Endothelial cell (in vitro differentiated cells): Measurements from ENCODE around the gene HMCN2. TPM values are rescaled to one million over a fixed set of nuclear protein-coding genes. Genes with fewer than 3 reads are reported as not detected.

Experiments
- DNase-seq: peaks from one replicate; pipeline ENCODE4 v3.0.0; 2021; ENCODE audit warnings: low spot score
- H3K27ac Mint-ChIP-seq: one replicate; pipeline ENCODE4 v1.8.0; 2021; ENCODE audit warnings: mixed read lengths, inconsistent platforms; ENCODE audit not compliant: unreplicated experiment
- H3K27me3 Mint-ChIP-seq: one replicate; pipeline ENCODE4 v1.8.0; 2021; ENCODE audit warnings: mild to moderate bottlenecking, moderate library complexity, mixed read lengths, inconsistent platforms; ENCODE audit not compliant: unreplicated experiment
- H3K36me3 Mint-ChIP-seq: one replicate; pipeline ENCODE4 v1.8.0; 2021; ENCODE audit warnings: mild to moderate bottlenecking, low read depth, mixed read lengths, inconsistent platforms; ENCODE audit not compliant: unreplicated experiment
- H3K4me1 Mint-ChIP-seq: one replicate; pipeline ENCODE4 v1.8.0; 2021; ENCODE audit warnings: mild to moderate bottlenecking, mixed read lengths, inconsistent platforms; ENCODE audit not compliant: unreplicated experiment
- H3K4me3 Mint-ChIP-seq: one replicate; pipeline ENCODE4 v1.8.0; 2021; ENCODE audit warnings: mild to moderate bottlenecking, mixed read lengths, inconsistent platforms; ENCODE audit not compliant: unreplicated experiment
- H3K9me3 Mint-ChIP-seq: one replicate; pipeline ENCODE4 v1.8.0; 2021; ENCODE audit warnings: mixed read lengths, inconsistent platforms; ENCODE audit not compliant: unreplicated experiment
- CTCF ChIP-seq: fragments of 200-600 bp; sonication (generic); IDR thresholded peaks from one replicate; pipeline ENCODE4 v1.5.0; 2021; ENCODE audit warnings: antibody characterized with exemption; ENCODE audit not compliant: unreplicated experiment
- total RNA-seq: library from RNA; stranded (reverse); fragmentation: NEBNext Ultra II Directional; extraction: Animal tissue kit (Norgen Biotek cat#: 25700); gene quantifications from one replicate; pipeline ENCODE4 v1.2.1, GENCODE V29; 2021; ENCODE audit not compliant: unreplicated experiment

Gene HMCN2
- total RNA-seq, 1 donor from 2014 or later: 29.6 TPM

- peaks cover 14% of the 10 kb centered on the region for H3K36me3 Mint-ChIP-seq
- no peak for TF ChIP-seq CTCF
- H3K4me3 Mint-ChIP-seq: no peak overlapping the region
- no peaks in the 10 kb centered on the region for H3K9me3 Mint-ChIP-seq
- no peak for DNase-seq
- peaks cover 12% of the 10 kb centered on the region for H3K27me3 Mint-ChIP-seq
- peaks cover 24% of the 10 kb centered on the region for H3K4me1 Mint-ChIP-seq
- H3K27ac Mint-ChIP-seq: no peak overlapping the region
These were observed 66.9 kb downstream of the HMCN2 start for GRCh38 chr9:130332384-130332926.

DNA sequence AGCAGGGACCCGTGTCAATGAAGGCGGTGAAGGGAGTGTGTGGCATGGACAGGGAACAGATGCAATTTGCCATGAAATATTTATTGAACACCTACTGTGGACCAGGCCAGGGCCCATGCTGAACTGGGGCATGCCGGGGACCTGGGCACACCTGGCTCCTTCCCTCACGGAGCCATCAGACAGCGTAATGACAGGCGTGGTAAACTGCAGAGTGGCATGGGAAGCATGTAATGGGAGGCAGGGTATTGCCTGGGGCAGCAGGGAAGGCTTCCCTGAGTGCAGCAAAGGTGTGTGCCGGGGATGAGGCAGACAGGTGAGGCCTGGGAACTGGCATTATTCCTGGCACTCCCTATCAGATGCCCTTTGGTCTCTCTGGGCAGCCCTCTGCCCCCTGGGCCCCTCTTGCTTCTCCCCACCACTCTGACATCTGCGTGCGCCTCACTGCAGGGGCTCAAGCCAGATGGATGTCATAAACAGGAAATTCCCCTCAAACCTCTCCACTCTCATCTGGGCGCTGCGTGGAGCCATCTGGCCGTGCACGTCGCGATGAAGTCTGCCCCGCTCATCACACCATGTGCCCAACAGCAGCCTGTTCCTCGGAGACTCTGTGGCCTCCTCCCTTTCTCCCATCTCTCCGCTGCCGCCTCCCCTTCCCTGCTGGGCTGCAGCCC is 67.6 kb downstream of the HMCN2 start:
- Mint-ChIP-seq H3K4me3 (no peak overlapping the region), H3K4me1 (peaks cover 24% of the 10 kb centered on the region), H3K27ac (no peak overlapping the region), H3K9me3 (no peaks in the 10 kb centered on the region), H3K27me3 (peaks cover 12% of the 10 kb centered on the region), H3K36me3 (peaks cover 14% of the 10 kb centered on the region)
- no peak for DNase-seq
- TF ChIP-seq CTCF: no peak

DNA sequence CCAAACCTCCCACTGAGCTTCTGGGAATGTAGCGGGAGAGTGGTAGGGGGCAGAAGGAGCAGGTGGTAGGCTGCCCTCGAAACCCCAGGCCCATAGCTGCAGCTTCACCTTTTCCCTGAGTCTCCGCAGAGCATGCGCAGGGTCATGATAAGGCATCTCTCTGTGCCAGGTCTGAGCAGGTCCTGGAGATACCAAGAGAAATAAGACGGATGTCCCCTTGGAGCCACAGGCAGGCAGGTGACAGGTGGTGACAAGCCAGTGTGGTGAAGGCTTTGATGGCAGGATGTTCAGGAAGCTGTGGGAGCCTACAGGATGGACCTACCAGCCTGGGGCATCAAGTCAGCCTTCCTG is 68.1 kb downstream of the HMCN2 start:
- H3K4me3 Mint-ChIP-seq: no peak overlapping the region
- peaks cover 11% of the 10 kb centered on the region for H3K36me3 Mint-ChIP-seq
- no peak for DNase-seq
- no peak overlapping the region for H3K27ac Mint-ChIP-seq
- H3K9me3 Mint-ChIP-seq: no peaks in the 10 kb centered on the region
- H3K4me1 Mint-ChIP-seq: peaks cover 19% of the 10 kb centered on the region
- TF ChIP-seq CTCF: no peak
- peaks cover 8% of the 10 kb centered on the region for H3K27me3 Mint-ChIP-seq

GRCh38 chr9:130334915-130335314 is 69.4 kb downstream of the HMCN2 start:
- Mint-ChIP-seq H3K27me3 (peaks cover 10% of the 10 kb centered on the region), H3K36me3 (peaks cover 9% of the 10 kb centered on the region), H3K9me3 (no peaks in the 10 kb centered on the region), H3K4me1 (peaks cover 11% of the 10 kb centered on the region), H3K27ac (no peak overlapping the region), H3K4me3 (no peak overlapping the region)
- TF ChIP-seq CTCF: no peak
- DNase-seq: no peak

- no peak for TF ChIP-seq CTCF
- no peak for DNase-seq
- Mint-ChIP-seq H3K4me1 (peaks cover 3% of the 10 kb centered on the region), H3K9me3 (no peaks in the 10 kb centered on the region), H3K4me3 (no peak overlapping the region), H3K27ac (no peak overlapping the region), H3K36me3 (peaks cover 5% of the 10 kb centered on the region), H3K27me3 (peaks cover 4% of the 10 kb centered on the region)
These were observed 70.6 kb downstream of the HMCN2 start for GRCh38 chr9:130336027-130336610.
